ENCODE results near the gene N4BP2L2.

Gene N4BP2L2

DNA sequence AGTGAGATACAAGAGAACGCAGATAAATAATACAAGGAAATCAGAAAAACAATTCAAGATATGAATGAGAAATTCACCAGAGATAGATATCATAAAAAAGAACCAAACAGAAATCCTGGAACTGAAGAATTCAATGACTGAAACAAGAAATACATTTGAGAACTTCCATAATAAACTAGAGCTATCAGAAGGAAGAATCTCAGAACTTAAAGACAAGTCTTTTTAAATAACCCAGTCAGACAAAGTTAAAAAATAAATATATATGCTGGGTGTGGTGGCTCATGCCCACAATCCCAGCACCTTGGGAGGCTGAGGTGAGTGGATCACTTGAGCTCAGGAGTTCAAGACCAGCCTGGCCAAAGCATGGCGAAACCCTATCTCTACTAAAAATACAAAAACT, 82.0 kb downstream of the N4BP2L2 start:
- no peak for DNase-seq

DNA sequence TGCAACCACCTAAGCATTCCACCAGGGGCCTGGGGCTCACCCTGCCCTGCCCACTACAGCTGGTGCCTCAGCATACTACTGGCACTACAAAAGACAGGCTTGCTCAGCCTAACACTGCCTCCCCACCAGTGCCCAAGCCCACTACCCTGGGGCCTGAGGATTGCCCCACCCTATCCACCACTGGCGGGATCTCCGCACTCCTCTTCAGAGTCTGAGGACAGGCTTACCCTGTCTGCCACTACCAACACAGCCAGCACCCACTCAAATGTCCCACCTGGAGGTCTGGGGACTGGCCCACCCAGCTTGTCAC, 83.0 kb downstream of the N4BP2L2 start:
- DNase-seq = no peak

DNA sequence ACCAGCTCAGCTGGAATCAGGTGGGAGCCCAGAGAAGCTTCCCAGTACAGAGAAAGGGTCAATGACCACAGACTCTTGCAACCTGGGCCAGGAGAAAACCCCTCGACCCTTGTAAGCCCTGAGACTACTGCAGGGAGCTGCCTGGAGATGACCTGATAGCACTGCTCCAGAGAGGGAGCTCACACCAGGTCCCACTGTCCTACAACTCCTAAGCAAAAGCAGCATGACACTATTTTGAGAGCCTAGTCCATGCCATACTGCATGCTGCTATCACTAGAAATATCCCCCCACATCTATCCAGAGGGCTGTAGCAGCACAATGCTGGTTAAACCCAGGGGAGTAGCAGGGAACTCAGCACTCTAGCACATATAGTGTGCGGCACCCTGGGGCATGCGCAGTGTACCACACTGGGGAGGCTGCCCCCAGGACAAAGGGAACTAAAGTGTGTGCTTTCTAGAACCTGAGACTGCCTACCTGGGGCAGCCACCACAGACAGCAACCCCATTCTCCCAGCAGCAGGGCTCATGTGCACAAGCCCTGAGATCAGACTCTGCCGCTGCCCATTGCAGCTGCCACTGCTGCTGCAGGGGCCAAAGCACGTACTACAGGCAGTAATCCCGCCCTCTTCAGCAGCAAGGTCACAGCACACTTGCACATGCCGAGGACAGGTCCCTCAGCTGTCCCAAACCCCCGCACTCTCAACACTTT, 83.6 kb downstream of the N4BP2L2 start:
- no peak for DNase-seq

DNA sequence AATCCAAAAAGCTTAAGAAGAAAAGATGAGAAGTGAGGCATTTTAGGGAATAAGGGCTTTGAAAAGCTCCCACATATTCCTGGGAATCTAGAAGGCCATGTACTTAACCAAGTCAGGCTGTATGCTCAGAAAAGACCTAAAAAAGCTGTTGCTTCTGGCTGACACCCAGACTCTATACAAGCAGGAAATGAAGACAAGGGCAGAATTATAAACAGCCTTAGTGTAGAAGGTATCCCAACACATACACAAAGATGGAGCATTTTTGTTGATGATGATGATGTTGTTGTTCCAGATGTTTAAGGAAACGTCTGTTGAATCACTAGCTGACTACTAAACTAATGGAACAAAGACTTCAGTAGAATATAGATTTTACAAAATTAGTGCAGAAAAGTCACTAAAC, 84.6 kb downstream of the N4BP2L2 start:
- DNase-seq = no peak

DNA sequence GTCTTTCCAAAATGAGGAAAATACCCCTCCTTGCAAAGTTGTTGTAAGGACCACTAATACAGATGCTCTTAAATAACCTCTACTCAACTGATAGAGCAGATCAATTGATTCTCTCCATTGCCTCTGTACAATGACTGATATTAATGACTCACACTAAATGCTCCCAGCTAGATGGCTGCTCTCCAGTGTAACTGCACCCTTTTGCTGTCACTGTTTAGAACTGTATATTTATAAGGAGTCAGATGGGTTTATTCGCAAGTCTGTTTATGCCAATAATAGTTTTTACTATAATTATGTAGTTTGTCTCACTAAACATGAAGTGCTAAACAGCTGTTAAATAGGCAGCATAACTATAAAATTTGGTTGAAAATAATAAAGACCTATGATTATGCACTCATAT, 89.6 kb downstream of the N4BP2L2 start:
- no peak for DNase-seq

DNA sequence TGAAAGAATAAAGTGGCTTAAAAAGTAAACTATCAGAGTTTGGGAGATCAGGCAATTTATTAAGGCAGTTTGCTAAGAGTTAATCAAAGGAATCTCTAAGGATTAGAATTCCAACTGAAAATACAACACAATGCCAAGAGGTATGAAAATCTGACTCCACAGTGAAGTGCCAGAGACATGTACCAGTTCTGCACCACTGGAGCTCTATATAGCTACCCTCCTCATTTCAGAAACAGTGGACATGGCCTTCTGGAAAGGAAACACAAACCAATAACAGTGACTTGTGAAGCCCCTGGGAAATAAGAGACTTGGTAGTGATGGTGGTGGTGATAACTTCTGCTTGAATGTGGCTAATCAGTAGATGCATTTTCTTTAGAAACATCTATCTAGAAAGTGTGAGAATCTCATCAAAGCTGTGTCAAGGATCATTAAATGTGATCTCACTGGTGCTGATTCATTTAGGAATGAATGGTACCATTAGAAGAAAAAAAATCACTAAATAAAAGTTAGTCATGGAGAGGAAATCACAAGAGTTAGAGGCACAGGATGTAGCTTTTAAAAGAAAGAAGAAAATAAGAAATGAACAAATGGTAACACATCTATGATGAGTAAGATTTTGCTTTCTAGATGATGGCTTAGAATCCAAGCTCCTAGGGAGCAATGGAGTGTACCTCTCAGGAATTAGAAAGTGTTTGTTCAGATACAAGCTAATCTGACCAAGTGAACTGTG, 90.5 kb downstream of the N4BP2L2 start:
- no peak for DNase-seq

DNA sequence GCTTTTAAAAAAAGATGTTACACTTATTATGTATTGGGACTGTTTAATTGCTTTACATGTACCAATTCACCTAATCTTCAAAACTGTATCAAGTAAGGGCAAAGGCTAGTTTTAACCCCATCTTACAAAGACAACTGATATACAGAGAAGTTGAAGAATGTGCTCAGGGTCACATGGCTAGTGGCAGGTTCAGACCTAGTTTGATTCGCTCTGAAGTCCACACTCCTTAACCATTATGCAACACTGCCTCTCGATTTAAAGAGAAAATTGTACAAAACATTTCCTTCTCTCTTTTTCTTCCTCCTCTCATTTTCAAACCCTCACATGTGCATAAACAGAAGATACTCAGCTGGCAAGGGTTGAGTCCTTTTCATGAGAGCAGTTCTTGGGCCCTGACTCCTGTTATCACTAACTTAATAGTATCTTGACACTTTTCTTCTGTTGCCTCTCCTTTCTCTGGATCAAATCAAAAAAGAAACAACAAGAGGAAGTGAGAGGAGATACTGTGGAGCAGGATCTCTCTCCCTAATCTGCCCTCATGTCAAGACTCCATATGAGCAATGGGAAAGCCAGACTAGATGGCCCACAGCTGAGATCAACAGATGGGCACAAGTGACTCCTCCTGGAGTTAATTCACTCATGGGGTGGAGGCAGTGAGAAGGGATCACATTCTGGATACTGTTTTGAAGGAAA, 91.7 kb downstream of the N4BP2L2 start:
- DNase-seq = no peak

DNA sequence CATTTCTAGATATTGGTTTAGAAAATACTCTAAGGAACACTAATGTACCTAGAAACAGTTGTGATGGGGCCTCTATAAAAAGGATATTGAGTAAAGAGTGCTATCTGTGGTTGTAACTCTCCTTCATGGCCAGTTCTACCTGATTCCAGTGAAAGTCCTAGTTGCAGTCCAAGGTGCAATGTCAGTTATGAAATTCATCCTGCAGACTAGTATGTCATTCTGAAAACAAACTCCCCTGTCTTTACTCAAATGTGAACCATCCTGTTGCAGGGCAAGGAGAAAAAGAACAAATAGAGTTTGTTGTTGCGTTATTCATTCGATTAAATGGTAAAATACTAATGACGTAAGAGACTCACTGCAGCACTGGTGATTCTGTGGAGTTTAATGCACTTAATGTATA, 92.4 kb downstream of the N4BP2L2 start:
- DNase-seq = no peak

DNA sequence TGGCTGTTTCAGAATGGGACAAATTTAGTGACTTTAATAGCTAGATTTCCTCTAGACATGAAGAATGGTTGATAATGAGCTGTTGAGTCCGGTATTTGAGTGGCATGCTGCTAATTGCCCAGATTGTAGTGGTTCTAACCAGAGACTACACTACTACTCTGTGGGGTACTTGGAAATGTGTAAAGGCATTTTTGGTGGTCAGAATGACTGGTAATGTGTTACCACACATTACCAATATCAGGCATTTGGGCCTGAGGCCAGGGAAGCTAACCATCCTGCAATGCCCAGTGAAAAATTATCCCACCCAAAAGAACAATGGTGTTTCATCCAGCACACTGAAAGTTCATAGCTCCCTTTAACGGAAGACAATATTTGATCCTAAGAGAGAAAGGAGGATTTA, 93.1 kb downstream of the N4BP2L2 start:
- DNase-seq = no peak

DNA sequence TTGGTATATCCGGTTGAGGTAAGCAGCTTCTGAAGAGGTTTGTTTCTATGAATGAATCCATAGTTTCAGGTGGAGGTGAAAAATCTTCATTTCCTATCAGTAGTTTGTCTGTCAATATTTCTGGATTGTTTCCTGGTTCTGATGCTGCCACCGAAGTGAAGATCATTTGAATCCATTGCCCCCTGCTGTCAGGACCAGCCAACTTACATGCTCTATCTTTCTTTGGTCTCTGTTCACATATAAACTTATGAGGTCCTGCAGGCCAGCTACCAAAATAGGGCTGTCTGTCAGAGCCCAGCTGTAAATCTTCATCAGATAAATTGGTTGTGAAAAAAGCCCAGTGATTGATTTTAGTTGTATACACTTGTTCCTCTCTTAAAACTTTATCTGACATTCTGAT, 95.5 kb downstream of the N4BP2L2 start:
- no peak for DNase-seq

DNA sequence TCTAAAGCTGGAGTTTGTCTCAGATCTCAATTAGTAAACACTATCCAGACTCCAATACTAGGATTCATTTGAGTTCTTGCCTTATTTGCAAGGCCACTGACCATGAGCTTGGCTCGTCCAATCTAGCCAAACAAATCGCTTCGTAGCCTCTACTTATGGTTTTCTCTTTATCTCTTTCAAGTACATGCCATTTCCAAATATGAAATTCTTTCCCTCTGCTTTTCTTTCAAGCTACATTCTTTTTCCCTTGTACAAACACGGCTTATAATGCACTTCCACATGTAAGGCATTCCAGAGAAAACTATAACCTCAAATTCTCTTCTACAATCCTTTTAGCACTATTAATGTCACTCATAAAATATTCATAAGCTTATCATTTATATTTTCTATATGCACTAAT, 99.7 kb downstream of the N4BP2L2 start:
- DNase-seq = no peak

DNA sequence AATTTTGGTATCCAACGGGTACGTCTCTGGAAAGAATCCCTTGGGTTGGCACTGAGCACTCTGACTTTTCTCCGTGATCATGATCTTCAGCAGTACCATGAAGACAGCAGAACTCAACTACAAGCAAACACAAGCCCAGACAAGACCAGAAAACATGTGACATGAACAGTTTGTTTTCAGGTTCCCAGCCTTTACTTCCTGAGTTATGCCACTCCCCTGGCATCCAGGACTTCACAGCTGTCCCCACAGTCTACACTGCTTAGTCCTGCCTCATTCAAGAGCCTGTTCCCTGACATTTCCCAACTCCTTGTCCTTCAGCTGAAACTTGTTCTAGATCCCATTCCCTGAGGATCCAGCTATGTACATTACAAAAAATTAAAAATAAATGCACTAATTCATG, 105.7 kb downstream of the N4BP2L2 start:
- no peak for DNase-seq

DNA sequence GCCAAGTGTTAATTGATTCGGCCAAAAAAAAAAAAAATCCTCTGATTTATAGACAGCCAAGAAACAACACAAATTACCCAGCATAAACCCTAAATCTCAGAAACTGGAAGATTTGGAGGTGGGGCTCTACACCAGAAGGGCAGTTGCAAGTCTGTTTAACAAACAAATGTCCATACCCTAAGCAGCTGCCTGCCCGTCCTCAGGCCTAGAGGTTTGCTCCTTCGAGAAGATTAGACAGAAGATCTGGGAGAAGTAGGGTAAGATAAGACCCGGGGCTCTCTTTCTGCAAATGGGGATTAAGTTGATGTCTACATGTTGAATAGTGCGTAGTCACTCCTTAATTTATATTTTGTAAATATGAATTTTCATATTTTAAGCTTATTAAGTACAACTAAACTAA, 107.2 kb downstream of the N4BP2L2 start:
- DNase-seq = no peak

DNA sequence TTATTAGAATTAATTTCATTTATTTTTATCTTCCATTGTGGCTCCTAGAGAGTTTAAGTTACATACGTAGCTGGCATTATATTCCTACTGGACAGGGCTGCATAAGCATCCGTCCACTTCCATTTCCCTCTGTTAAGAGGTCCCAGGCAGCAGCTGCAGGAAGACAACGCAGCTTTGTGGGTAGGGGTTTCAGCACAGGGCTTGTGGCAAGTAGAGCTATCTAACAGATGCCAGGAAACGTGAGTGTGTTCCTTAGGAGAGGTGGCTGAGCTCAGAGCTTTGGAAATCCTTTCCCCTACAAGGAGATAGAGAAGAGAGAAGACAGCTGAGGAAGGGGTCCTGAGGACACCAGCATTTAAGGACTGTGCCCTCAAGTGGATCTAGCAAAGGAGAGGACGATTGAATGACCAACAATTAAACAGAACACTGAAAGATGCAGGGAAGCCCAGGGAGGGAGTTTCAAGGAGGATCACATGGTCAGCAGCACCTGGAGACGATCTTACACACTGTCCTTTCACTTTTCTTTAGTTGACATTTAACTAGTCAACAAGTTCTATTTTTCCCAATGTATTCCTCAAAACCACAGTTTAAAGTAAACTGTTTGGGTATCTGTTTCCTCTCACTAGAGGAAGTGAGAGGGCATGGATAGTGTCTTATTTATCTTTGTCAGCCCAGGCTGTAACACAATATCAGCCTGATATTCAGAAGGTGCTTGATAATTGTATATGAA, 108.4 kb downstream of the N4BP2L2 start:
- DNase-seq = no peak

DNA sequence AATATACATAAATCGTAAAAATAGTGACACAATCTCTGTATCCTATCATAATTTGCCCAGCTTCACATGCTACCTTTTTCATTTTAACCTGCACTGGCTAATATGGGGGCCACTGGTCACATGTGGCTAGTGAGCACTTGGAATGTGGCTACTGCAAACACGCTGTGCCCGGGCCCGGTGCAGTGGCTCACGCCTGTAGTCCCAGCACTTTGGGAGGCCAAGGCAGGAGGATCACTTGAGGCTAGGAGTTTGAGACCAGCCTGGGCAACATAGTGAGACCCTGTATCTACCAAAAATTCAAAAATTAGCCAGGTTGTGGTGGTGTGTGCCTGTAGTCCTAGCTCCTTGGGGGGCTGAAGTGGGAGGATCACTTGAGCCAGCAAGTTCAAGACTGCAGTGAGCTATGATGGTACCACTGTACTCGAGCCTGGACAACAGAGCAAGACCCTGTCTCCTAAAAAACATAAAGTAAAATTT, 109.1 kb downstream of the N4BP2L2 start:
- DNase-seq = no peak

DNA sequence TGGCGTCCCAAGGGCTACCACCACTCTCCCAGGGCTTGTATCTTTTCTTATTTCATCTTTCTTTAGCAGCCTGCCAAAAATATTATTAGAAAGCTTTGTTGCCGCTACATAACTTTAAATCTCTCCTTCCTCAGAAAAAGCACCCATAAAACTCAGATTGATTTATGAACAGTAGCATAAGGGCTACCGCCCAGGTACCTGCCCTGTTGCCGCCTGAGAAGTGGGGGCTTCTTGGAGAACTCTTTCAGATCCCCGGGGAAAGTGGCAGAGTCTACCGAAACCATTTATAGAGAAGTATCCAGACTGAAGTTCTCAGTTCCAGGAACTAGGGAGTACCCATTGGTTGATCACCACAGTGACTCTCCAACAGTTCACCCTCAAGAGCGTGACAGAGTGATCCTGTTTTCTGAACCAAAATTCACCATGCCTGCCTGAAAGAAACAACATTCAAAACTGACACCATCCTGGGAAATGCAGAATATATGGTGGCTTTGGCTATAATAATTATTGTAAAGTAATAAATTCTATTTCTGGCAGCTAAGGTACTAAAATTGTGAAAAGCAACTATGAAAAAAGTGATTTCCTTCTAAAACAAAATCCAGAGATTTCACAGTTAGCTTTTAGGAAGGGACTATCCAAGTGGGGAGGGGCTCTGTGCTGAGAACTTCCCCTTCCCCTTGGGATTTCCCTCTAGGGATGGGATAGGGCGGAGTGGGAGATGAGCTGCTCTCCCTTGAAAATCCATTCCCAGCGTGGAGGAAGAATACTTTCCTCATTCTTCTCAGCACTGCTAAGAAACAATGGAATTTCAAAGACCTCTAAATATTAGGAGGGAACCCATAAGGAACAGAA, 109.8 kb downstream of the N4BP2L2 start:
- DNase-seq = no peak

DNA sequence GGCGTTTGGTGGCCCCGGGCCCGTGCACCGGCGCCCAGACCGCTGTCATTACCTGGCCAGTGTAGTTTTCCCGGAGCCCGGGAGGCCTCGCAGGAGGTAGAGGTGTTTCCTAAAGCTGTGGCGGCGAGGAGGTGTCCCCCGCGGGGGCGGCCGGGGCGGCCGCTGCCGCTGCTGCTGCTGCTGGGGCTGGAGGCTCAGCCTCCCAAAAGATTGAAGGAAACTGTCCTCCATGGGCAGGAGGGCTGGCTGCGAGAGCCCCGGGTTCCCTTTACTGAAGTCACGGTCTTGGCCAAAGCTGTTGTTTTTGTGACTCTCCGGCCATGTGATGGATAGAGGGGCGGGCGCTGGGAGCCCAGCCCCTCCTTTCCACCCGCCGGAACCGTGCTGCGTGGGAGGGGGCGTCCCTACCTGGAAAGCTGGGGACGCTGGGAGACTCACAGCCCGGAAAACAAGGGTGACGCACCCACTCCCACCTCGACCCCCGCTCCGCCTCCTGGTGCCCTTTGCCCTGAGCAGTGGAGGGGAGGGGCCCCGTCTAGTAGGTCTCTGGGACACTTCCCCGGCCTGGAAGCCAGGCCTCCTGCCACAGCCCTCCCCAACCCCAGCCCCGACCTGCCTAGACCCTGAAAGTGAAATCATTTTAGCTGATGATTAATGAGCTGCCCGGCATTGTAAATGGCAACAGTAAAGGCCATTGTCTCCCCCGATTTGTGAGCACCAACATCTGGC, 110.6 kb downstream of the N4BP2L2 start, which contains the start of gene N4BP2L1:
Gene N4BP2L1, minus strand, starts transcription at position 279 of the 729 bp plus-strand sequence. Its CDS starts 48 bp downstream, at position 231.
- DNase-seq = peak; percentile 89

DNA sequence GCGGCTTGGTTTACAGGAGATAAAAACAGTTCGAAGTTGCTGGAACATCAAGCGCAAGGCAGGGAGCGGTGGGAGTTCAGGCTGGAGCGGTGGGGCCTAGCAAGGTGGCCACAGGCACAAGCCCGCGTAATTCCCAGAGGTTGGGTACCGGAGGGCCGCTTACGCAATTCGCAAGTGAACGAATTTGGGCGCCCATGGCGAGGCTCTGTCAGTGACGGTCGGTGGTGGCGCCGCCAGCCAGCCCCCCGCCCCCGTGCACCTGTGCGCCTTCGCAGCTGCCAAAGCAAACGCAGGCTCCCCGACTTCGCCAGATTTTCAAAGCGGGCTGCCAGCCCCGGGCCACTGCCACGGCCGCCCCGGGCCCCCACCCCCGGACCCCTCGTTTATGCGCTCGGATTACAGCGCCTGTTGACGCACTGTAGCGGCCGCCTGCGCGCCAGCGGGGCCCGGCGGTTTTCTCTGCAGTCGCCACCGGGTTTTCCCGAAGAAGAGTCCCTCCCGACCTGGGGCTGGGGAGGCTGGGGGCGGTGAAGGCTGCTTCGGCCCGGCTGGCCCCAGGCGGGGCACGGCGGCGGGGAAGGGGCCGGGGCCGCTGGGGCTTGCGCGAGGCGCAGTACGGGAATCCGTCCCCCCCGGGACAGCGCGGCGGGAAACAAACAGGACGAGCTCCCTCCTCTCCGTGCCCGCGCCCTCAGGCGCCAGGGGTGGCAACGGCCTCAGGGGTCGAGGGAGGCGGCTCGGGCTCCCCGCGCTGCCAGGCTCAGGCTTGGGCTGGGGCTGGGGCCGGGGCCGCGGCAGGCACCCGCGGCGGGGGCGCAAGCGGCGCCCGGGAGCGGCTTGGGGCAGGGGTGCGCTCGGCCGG, 111.4 kb downstream of the N4BP2L2 start:
- DNase-seq = peak; percentile 80

DNA sequence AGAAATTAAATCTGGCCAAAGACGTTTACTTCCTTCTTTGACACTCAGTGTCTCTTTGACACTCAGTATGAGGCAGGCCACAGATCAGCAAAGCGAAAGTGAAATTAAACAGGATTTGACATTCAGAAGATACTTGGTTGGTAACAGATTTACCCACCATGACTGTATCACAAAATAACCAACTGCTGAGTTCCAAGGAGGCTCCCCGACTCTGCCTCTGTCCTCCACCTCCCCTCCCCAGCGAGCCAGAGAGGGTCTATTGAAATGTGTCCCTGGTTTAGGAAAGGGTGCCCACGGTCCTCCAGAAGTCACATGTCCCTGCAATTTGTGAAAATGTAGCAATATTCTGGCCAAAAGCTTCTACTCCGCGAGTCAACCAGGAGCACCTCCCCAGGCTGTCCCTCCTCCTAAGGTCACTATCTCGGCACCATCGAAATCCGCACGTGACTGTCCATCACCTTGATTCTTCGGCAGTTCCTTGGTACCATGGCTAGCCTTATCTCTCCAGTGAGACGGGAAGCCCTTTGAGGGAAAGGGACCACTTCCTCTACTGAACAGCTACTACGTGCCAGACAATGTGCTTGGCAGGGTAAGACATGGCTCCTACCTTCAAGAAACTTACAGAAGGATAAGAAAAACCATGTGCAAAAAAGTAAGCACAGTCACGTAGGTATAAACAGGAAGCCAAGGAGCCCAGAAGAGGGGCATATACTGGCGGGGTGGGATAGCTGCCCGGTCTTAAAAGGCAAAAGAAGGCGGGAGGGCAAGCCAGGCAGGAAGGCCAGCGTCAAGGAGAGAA, 112.2 kb downstream of the N4BP2L2 start:
- DNase-seq = peak; percentile 64

DNA sequence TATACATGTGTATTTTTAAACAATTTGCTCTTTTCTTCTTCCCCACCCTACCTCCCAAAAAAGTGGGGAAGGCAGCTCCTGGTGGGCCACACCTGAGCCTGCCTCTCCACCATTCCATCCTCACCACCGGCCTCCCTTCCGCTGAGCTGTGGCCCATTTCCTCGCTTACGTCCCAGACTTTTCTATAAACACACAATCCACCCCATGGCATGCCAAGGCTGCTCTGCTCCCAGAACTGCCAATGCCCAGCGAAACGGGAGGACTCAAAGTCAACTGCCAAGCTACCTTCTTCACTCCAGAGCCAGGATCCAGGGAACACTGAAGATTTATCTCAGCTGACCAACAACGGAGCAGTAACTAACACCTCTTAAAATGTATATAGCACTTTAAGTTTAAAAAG, 113.4 kb downstream of the N4BP2L2 start:
- no peak for DNase-seq
